HG03175 (cell line): Measurements from ENCODE around the gene TM4SF20.

Experiments
- ATAC-seq: cut with Tn5 transposase; IDR thresholded peaks from one replicate; pipeline ENCODE4 v1.9.1; 2021; ENCODE audit warnings: mild to moderate bottlenecking, moderate library complexity; ENCODE audit not compliant: unreplicated experiment

TM4SF20 gene

DNA sequence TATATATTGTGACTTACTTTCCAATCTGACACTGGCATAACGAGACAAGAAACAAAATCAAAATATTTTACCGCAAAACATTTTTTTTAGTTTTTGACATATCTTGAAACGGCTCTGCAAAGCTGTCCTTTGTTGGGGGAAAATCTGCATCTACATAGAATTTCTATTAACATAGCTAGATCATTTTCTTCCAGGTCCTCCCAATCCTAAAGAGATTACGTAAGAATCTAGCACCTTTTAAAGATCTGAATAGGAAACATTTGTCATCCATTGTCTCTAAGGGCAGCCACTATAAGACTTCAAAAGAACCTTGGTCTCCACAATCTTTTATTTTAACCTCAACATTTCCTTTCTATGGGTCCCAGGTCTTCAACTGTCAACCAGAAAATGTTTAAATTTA is 55.3 kb downstream of the TM4SF20 start:
- no peak for ATAC-seq

DNA sequence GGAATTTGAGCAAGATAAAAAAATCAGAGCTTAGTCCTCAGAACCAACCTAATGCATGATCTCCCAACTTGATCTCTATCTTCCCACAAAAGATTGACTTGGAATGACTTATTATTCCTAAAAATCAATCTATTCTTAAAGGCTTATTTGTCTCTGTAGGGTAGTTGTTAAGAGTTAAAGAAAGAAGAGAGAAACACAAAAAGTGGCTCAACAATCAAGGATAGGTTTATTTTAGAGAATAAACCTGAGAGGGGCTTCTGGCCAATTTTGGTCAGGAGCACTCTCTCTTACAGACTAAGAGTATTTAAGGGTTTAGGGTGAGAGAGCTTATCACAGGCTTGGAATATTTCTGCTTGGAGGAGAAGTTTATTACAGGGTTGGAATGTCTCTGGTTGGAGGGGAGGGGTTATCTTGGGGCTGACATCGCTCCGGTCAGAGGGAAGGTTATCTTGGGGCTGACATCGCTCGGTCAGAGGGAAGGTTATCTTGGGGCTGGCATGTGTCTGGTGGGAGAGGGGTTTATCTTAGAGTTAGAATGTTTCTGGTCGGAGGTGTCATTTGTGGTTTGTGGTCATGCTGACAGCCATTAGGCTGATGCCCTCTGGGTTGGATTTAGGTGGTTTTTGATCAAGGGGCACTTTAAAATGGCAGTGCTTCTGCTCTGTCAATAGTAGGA is 56.4 kb downstream of the TM4SF20 start:
- no peak for ATAC-seq

DNA sequence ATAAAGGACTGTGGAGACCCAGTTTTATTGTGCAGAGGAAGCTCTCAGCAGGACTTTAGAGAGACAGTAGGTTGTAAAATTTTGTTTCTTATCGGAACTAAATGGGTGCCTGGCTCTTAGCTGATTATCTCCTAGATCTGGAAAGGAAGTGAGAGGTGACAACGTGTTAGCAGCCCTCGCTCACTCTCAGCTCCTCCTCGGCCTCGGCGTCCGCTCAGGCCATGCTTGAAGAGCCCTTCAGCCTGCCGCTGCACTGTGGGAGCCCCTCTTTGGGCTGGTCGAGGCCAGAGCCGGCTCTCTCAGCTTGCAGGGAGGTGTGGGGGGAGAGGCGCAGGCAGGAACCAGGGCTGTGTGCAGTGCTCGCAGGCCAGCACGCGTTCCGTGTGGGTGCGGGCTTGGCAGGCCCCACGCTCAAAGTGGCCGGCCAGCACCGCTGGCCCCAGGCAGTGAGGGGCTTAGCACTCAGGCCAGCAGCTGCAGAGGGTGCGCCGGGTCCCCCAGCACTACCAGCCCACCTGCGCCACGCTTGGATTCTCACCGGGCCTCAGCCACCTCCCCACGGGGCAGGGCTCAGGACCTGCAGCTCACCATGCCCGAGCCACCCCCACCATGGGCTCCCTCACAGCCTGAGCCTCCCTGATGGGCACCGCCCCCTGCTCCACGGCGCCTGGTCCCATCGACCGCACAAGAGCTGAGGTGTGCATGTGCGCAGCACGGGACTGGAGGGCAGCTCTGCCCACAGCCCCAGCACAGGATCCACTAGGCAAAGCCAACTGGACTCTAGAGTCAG is 58.6 kb downstream of the TM4SF20 start:
- no peak for ATAC-seq

DNA sequence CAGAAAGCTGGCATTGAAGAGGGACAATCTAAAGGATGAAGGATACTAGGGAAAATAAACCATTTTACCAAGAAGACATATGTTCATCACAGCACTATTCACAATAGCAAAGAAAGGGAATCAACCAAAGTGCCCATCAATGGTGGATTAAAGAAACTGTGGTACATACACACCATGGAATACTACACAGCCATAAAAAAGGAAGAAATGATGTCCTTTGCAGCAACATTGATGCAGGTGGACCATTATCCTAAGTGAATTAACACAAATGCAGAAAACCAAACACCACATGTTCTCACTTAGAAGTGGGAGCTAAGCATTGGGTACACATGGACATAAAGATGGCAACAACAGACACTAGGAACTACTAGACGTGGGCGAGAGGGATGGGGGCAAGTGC is 61.3 kb downstream of the TM4SF20 start:
- ATAC-seq = no peak

DNA sequence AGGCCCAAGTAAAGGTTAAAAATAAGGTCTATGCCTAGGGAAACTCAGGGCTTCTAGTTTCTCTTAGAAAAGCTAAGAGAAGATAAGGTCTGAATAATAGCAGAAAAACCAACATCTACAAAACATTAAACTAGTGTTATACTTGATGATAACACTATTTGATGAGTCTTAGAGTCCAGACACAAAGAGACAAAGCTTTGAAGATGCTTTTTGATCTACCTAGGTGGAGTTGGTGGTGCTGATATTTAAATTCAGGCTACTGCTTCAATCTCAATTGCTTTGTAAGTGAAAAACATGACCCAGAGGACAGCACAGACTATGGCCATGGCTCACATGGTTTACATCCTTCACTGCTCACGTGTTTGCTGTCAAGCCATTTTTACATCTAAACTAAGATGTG is 65.8 kb downstream of the TM4SF20 start:
- ATAC-seq = no peak

DNA sequence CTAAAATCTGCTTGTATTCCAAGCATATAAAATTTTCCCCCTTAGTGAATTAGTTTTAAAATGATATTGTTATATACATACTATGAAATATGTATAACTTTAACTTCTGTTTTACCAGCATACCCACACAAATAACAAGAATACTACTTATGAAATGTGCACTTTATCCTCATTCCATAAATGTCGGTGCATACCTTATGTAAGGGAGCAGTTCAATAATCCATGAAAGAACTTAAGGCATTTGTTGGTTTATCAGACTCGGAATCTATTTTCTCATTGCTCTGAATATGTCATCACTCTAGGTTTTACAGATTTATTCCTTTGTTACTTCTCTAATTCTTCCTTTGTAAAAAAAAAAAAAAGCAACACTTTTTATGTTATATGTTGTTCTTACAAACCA is 66.5 kb downstream of the TM4SF20 start:
- ATAC-seq = no peak
